SIG-M5 treated with dmso at 0.1 percent for 504 hours (cell line): ENCODE results near the gene COL23A1.

Experiments used
- DNase-seq: peaks from one replicate; lab custom pipeline; 2025; ENCODE audit not compliant: unreplicated experiment; lab: John Stamatoyannopoulos, UW

Gene COL23A1

DNA sequence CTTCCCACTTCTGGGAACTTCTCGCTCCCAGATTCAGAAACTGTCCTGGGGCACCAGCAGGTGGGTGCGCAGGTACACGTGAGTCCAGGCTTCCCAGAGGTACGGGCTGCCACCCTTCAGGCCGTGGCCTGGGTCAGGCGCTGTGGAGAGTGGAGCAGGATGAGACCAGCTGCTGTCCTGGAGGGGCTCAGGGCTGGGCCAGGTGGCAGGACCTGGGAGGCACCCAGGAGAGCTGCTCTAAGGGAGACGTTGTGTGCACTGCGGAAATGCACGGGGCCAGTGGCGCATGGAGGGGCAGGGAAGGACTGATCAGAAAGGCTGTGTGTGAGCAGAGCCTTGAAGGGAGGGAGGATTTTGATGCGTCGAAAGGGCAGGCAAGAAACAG lies 222.5 kb downstream of the COL23A1 start:
- no peak for DNase-seq

DNA sequence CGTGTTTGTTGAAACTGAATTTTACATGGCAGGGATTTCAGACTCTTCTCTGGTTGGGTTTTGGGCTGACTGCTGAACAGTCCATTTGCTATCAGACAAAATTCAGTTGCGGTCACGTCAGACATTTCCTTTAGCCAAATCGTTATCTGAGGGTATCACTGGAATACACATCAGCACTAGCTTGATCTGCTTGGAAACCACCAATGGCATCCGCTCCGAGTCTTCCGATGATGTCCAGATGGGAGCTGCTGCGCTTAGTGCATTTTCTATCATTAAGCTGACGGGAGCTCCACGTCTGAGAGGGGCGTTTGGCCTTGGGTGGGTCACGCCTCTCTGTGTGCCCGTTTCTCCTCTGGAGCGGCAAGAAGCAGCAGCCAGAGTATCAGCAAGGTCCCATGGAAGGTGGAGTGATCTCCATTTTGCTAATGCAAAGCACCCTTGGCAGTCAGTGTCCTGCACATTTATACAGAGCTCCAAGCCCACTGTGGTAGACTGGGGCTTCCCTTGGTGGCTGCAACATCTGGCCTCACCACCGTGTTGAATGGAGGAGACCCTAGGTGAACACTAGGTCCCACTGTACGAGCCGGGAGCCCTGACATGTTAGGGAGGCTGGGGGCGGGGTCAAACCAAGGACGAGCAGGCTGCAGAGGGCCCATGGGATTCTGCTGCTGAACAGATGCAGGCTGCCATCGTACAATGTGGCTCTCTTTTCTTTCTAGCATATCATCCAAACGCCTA lies 223.0 kb downstream of the COL23A1 start:
- DNase-seq: no peak

DNA sequence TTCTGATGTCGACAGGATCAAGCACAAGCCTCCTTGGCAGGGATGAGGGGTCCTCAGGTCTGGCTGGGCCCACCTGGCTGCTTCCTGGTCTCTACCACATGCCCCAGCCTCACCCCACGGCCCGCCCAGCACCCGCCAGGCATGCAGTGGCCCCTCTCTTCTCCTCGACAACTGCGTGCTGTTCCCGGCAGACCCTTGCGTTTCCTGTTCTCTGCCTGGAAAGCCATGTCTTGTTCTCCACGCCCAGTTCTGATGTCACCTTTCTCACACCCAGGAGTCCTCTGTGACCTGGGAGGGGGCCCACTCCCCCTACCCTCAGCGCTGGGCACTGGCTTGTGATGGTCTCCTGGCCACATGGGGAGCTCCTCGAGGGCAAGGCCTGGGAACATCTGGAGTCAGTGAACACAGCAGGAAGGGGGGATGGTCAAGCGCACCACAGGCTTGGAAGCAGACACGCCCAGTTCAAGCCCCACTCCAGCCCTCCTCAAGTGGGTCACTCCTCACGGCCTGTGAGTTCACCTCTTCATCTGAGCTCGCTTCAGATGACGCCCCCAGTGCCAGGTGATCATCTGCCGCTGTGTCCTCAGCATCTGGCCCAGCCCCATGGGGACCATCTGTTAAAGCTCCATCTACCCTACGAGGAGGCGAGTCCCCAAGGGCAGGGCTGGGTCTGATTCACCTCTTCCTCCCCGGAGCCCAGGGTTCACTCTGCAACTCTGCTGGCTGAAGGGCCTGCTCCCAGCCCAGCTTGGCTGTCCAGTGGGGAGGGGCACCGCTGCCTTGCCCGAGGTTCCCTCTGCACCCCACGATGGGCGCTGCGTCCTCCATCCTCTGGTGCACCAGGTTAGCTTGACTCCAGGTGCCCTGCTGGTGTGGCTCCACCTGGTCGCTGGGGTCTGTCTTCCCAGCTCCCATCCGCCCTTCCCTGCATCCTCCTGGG lies 224.4 kb downstream of the COL23A1 start:
- no peak for DNase-seq

DNA sequence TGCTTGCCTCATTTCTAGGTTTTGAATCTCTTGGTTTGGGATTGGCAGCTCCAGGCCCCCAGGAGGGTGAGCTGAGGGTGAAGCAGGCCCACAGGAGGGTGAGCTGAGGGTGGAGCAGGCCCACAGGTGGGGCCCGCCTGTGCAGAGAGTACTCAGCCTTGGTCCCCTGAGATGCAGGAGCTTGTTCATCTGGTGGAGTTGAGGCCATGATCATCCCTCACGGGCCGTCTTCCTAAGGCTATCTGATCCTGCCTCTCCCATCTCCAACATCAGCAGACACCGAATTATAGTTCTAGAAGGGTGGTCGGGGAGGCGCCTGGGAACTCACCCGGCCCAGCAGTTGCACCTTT lies 225.9 kb downstream of the COL23A1 start:
- no peak for DNase-seq

DNA sequence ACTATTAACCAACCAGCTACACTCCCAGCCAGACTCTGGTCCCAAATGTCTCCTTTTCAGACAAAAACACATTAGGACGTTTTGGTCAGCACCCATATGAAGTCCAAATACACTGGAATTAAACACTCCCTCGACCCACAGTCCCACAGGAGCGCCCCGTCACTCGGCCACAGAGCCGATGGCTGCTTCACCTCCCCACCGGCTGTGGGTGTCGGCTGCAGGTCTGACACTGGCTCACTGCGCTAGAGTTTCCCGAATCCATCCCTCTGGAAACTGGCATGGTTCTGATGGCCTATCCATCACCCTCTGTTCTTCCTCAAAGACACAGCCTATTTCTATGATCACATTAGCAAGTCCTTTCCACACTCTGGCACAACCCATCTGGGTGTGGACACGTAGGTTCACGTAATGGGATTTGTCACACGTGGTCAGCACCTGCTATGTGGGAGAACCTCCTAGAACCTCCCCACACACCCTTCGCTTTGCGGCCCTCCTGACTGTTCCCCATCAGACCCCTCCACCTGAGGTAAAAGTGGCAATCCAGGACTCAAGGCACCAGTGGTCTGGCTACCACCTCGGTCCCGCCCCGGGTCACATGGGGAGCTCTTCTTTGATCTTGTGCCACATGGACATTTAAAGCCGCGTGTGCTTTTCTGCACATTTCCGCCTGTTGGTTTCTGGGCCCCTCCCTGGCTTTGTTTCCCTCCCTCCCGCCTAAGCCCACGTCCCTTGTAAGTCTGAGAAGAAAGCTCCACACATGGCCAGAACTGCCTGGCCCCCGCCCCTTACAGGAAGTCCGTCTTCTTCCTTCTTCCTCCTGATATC lies 226.5 kb downstream of the COL23A1 start:
- DNase-seq: no peak

DNA sequence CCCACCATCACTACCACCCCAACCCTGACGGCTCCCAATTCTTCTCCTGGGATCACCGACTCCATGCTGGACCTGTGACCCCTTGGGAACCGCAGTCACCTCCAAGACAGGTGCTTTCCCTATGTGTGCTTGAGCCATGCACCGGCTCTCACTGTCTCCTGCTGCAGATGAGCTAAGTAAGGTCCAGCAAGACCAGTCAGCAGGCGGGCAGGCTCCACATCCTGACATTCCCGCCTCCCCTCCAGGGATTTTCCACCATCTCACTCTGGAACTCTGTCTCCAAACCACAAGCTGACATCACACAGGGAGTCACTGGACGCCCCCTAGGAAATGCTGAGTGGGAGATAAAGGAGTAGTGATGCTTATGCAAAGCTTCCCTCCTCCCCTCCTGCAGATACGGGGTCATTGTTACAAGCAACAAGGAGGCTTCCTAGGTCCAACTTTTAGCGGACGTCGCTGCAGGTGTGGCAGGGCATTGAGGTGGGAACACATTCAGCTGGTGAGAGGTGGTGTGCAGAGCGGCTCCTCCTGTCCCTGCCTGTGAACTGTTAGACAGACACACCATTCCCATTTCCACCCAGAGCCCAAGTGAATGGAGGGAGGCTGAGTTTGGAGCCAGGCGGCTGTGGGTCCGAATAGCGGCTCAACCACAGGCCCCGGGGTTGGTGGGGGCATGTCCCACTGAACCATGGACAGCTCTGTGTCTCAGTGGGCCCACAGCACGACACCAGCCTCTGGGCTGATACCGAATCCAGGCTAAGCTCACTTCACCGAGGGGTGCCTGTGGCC lies 228.3 kb downstream of the COL23A1 start:
- DNase-seq: no peak

DNA sequence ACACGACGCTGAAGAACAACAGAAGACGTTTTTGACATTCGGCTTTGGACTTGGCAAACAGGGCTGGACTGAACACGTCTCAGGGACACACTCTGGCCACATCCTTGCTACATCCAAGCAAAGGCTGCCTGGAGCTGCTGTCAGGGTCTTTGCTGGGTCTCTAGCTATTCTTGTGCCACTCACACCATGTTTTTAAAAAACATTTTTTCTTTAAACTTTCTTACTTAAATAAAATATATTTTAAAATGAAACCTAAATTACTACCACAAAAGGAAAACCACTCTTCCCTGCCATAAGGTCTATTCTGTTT lies 229.3 kb downstream of the COL23A1 start:
- no peak for DNase-seq

DNA sequence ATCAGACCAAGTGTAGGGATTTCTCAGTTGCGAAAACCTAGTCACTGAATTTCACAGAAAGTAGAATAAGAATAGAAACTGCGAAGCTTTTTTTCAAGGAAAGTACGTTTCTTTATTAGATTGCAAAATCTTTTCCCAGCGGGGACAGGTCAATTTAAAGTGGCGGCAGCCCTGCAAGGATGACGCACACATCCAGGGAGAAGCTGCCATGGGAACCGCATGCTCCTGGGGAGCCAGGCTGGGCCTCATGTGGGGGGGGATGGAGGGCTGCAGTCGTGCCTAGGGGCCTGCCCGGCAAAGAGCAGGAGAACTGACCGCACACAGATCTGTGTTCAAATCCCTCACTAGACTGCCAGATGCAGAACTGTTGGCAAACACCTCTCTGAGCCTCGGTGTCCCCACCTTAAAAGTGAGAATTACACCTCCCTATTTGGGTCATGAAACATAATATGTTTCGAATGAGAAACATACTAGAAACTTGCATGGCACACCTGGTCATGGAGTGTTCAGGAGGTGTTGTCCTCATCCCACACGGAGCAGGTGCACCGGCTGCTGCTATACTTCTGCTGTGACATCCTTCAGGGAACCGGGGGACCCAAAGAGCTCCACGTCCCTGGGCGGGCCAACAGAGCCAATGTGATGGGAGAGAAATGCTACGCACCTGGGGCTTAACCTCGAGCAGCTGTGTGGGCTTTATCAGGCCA lies 229.8 kb downstream of the COL23A1 start:
- DNase-seq: no peak

DNA sequence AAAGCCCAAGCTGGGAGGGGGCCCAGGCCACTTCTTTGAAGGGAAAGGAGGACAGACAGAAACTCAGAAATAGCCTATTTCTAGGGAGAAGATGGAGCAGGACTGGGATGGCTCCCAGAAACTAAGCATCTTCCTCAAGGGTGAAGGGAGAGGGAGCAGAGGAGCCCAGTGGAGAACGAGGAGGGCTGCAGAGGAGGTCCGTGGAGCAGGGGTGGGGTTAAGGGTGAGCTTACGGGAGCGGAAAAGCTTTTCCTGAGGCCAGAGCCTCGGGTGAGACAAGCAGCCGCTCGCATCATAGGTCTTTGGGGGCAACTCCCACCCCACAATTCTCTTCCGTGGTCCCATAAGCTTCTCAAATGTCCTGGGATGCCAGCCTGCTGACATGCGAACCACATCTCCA lies 230.5 kb downstream of the COL23A1 start:
- no peak for DNase-seq

DNA sequence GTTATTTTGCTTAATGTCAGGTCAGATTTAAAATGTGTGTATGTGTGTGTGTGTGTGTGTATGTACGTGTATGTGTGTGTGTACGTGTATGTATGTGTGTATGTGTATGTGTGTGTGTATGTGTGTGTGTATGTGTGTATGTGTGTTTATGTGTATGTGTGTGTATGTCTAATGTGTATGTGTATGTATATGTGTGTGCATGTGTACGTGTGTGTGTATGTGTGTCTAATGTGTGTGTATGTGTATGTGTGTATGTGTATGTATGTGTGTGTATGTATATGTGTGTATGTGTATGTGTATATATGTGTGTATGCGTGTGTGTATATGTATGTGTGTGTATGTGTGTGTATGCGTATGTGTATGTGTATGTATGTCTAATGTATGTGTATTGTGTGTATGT lies 232.5 kb downstream of the COL23A1 start:
- no peak for DNase-seq

DNA sequence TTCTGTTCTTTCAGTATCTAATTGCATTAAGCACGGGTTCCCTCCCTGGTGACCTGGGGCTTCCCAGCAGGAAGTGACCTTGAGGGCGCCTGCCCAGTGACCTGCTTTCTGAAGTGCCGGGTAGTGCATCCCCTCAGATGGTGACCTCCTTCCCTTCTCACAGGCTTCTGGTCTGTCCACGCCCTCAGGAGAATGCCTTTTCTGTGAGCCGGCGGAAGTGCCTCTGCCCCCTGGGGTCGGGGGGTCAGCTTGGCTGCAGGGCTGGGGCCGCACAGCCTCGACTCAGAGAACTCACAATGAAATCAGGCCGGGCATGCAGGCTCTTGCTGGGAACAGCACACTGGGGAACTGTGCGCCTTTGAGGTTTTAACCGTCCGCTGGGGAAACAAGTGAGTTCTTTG lies 233.1 kb downstream of the COL23A1 start:
- no peak for DNase-seq

DNA sequence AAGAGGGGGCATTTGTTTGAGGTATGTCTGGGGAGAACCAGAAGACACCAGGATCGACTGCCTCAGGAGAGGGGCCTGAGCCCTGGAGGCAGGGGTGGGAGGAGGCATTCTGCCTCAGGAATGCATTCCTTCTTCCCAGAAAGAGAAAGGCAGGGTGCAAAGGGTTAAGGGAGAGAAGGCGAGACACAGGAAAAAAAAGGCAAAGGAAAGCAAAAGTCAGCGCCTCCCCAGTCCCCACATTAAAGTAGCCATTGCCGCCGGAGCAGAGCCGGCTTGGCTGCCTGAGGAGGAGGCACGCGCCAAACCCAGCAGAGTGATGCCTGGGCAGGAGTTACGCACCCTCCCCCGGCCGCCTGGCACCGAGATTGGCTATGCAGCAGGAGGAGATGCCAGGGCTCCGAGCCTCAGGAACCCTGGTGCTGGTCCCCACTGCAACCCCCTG lies 233.7 kb downstream of the COL23A1 start:
- no peak for DNase-seq

DNA sequence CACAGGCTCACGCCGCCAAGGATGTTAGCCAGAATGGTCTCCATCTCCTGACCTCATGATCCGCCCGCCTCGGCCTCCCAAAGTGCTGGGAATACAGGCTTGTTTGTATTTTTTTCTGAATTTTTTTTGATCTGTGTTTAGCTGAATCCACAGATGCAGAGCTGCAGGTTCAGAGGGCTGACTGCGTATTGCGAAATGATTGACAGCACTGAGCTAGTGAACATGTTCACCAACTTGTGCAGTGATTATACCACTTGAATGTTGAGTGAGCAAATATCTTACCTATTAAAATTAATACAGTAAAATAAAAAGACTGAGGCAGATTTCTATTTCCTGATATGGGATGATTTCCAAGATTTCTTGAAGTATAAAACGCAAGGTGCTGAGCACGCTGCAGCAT lies 234.5 kb downstream of the COL23A1 start:
- DNase-seq: no peak

DNA sequence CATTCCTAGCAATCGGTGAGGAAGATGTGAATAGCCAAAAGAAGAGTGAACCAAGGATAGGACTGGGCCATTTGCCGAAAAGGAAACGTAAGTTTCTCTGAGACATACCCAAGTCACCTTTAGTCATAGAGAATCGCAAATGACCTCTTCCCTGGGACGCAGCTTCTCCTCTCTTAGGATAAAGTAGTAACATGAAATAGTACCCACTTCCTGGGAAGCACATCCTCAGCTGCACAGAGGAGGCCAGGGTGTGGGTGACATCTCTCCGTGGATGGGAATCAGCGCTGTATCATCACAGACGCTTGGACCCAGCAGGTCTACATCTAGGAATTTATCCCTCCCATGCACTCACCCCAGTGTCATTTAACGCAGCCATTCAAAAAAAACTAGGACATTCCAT lies 236.7 kb downstream of the COL23A1 start:
- DNase-seq: no peak

DNA sequence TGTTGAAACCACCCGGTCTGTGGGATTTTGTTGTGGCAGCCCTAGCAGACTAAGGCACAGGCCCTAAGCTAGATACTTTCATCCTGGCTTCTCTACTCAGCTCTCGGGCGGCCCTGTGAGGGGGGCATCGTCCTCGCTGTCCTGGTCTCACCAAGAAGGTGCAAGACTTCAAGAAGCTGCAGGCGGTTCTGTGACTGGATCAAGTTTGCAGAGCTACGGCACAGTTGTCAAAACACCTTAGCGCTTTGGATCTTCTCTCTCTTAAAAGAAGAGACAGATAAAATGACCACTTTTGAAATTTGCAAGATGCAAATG lies 238.2 kb downstream of the COL23A1 start:
- DNase-seq: no peak

DNA sequence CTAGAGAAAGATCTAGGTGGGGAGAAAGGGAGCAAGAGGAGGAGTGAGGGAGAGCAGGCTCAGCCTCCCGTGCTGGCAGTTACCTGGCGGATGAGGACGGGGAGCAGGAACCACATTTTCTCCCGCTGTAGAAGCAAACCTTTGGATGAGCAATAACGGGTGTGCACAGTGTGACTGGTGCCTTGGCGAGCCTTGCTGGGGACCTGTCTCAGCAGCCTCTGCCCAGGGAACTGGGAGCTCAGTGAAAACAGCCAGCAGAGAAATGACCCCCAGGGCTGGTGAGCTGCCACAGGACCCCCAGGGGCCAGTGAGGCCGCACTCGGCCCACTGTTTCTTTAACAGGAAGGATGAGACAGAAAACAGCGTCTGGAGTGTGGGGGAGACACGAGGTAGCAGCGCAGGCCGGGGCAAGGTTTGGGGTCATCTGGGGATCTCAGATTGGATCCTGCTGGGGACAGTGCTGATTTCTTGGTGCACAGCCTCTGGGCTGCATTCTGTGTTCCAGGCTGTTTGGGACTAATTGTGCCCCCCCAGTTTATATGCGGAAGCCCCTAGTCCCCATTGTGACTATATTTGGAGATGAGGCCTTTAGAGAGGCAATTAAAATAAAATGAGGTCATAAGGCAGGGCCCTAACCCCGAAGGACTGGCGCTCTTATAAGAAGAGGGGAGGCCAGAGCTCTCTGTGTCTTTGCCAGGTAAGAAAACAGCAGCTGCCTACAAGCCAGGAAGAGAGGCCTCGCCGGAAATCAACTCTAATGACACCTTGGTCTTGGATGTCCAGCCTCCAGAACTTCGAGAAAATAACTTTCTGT lies 238.8 kb downstream of the COL23A1 start:
- DNase-seq: no peak

DNA sequence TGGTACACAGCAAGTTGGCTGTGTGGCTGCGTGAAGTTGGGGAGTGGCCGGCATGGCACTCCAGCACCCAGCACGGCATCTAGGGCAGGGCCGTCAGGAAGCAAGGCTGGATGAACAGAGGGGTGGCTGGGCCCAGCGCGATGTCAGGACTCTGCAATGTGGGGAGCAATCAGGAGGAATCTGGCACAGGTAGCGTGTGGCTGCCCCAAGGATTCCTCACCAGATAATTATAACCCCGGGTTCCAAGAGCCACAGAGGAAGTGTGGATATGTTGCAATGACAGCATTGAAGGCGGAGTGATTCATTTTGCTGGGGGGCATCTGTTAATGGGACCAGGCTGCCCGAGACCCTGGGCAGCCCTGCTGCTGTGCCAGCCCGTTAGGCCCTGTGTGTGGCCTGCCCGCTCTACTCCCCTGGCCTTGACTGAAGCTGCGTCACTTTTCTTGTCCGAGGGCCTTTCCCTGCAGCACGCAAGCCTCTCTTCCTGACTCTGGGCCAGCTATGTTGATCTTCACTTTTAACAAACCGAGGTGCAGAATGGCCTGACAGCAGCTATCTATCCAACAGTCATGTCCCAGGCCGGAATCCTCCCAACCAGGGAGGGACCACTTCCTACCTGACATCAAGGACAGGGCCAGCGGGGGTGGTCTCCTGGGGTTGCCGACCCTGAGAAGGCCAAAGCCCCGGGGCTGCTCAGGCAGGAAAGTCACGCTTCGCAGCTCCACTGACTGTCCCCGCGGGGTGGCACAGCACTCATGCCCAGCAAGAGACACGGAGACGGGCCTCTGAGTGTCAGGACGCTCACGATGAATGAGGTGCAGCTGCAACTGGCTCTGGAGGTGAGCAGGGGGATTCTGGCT lies 239.6 kb downstream of the COL23A1 start:
- DNase-seq: peak; percentile 32

DNA sequence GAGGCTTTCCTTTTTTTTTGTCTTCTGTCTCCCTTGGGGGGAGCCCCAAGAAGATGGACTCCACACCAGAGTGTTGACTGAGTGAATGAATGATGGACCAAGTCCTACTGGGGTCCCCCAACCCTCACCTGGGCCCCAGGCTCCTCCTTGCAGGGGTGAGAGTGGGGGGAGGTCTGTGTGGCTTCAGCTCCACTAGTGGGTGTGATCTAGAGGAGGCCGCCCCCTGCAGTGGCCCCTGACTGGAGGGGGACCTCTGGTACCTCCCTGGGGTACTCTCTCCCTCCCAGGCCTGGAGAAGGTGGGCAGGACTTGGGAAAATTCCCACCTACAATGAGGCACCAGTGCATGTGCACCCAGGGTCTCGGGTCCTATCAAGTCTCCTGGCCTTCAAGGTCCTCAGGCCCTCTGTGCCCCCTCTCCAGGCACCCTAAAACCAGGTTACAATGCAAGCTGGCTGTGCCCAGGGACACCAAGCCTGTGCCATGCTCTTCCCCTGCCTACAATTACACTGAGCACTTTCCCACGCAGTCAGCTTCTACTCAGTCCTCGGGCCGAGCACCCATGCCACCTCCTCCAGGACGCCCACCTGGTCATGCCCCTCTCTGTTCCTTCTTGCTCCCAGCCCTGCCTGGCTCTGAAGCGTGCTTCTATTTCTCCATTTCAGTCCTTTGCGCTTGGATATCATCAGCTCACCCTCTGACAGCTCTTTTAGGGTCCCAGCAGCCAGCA lies 240.4 kb downstream of the COL23A1 start:
- no peak for DNase-seq
